AG10803 (cell line): ENCODE data around the gene FAM81B.

Experiments used
- DNase-seq: peaks from one replicate; pipeline ENCODE4 v3.0.0; 2010; ENCODE audit warnings: low read depth
- H3K4me3 ChIP-seq: 2 replicates; pipeline ENCODE4 v1.5.1; 2011; ENCODE audit warnings: mild to moderate bottlenecking, low read length, control low read depth
- TF ChIP-seq, protein P1 (sequence below): conservative IDR thresholded peaks from 2 replicates; pipeline ENCODE4 v1.5.1; 2011; ENCODE audit warnings: mild to moderate bottlenecking, low read length, control low read depth, inconsistent platforms

The FAM81B gene

DNA sequence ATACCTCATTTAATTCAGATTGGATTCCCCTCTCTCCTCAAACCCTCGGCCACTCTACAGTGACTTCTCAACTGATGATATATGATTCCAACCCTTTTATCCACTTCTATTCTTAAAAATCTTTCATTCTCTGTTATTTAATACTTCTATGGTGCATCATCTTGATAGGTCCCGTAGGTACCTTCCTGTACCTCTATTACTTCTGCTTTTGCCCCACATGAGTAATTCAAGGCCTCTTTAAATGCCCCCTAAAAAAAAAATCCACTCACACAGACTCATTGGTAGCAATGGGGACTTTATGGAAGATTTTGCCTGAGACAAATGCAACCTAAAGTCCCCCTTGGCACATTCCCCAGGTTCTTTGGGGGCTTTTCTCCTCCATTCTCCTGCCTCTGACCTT lies 54.3 kb downstream of the FAM81B start:
- TF ChIP-seq, protein P1, sequence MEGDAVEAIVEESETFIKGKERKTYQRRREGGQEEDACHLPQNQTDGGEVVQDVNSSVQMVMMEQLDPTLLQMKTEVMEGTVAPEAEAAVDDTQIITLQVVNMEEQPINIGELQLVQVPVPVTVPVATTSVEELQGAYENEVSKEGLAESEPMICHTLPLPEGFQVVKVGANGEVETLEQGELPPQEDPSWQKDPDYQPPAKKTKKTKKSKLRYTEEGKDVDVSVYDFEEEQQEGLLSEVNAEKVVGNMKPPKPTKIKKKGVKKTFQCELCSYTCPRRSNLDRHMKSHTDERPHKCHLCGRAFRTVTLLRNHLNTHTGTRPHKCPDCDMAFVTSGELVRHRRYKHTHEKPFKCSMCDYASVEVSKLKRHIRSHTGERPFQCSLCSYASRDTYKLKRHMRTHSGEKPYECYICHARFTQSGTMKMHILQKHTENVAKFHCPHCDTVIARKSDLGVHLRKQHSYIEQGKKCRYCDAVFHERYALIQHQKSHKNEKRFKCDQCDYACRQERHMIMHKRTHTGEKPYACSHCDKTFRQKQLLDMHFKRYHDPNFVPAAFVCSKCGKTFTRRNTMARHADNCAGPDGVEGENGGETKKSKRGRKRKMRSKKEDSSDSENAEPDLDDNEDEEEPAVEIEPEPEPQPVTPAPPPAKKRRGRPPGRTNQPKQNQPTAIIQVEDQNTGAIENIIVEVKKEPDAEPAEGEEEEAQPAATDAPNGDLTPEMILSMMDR = no peak
- DNase-seq = no peak
- no peak overlapping the region for H3K4me3 ChIP-seq

DNA sequence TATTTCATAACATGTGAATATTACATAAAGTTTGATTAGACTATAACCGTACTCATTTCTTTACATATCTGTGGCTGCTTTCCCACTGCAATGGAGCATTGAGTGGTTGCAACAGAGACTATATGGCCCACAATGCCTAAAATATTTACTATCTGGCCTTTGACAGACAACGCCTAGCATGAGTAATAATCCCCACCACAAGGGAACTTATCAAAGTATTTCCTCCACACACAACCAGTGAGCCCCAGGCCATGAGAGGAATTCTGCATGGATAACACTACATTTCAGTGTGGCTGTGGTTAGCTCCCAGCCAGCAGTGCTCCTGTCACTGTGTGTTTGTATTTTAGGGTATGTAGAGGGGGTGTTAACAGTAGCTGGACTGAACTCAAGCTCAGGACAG lies 54.8 kb downstream of the FAM81B start:
- peak; percentile 18 for DNase-seq
- no peak overlapping the region for H3K4me3 ChIP-seq
- TF ChIP-seq, protein P1 = no peak

GRCh38 chr5:95446560-95447221 lies 55.5 kb downstream of the FAM81B start:
- TF ChIP-seq, protein P1 = no peak
- peak; percentile 1 for DNase-seq

DNA sequence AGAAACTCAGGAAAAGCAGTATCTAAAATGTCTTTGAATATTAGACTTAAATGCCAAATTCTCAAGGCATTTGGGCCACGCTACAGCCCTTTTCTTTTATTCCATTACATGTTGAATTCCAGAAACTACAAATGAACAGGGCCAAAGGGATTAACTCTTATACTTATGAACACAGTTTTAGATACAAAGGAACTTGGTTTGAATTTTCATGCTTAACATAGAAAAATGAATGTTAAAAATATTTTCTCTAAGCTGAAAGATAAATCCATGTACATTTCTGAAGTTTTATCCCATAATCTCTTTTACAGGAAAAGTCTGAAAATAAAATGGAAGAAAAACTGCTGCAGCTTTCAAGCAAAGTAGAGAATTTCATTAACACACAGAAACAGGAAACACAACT lies 56.8 kb downstream of the FAM81B start:
- TF ChIP-seq, protein P1 = no peak
- DNase-seq = no peak
- no peak overlapping the region for H3K4me3 ChIP-seq

More at GRCh38 chr5:95446560-95447221, 55.5 kb downstream of the FAM81B start:
- no peak overlapping the region for H3K4me3 ChIP-seq

- no peak overlapping the region for H3K4me3 ChIP-seq
- TF ChIP-seq, protein P1 = no peak
- DNase-seq = no peak
These were observed 57.6 kb downstream of the FAM81B start for GRCh38 chr5:95448789-95449188.

DNA sequence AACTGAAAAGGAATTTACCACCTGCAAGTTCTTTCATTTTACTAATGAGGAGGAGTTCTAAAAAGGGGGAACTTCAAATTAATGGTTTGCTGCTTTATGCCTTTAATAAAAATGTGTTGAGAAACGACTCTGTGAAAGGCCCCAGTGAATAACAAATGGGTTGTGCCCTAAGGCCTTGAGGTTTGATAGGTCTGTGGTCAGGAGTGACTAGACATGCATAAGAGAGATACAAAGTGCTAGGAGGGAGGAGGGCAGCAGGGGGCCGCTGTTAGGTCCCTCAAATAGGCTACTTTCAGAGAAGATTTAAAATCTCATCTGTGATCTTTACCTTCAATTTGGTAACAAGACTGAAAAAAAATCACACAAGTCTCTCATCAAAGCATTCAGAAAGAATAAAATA lies 58.3 kb downstream of the FAM81B start:
- H3K4me3 ChIP-seq = no peak overlapping the region
- DNase-seq = no peak
- TF ChIP-seq, protein P1 = no peak

GRCh38 chr5:95454536-95454935 lies 63.4 kb downstream of the FAM81B start:
- no peak for DNase-seq
- TF ChIP-seq, protein P1 = no peak

More at GRCh38 chr5:95454536-95454935, 63.4 kb downstream of the FAM81B start:
- no peak overlapping the region for H3K4me3 ChIP-seq
